ENCODE results near the gene NAALADL2. TPM values are rescaled to one million over a fixed set of nuclear protein-coding genes. Genes with fewer than 3 reads are reported as not detected.

Gene NAALADL2
- total and polyA plus RNA-seq, 2 of the 13 experiments (the other 11 are each of a cell fraction or from before 2014, with no cell fraction given): 0.08 TPM; not detected in 1

GRCh38 chr3:175672119-175672689, 813.1 kb downstream of the NAALADL2 start (continued):
- no peak for TF ChIP-seq NONO (IDR thresholded peaks at IDR 0.05)
- TF ChIP-seq NONO (CRISPR knock-in tag; conservative IDR thresholded peaks at IDR 0.05): no peak
- no peak for TF ChIP-seq ZNF546 (CRISPR knock-in tag; conservative IDR thresholded peaks at IDR 0.05)
- TF ChIP-seq ZNF350 (CRISPR knock-in tag; IDR thresholded peaks at IDR 0.05; ENCODE audit: borderline replicate concordance, low read depth): no peak

GRCh38 chr3:175679568-175679967, 820.4 kb downstream of the NAALADL2 start:
- H3K27ac ChIP-seq (ENCODE audit: extremely low read length, insufficient read depth, low read length): no peak overlapping the region
- CTCF ChIA-PET (ENCODE audit: low intra/inter-chr PET ratio, low total read pairs): no interaction called here
- peaks cover 49% of the 10 kb centered on the region for H3K9me3 ChIP-seq (ENCODE audit: low read length)
- in situ Hi-C loops (cut with HindIII; ENCODE audit: extremely low pct_ligation_motif_present, low pct_unique_long_range_greater_than_20kb) (no loop called here), intact Hi-C loops (cut with micrococcal nuclease; ENCODE audit: unreplicated experiment) (no loop called here)
- WGBS (ENCODE audit: low lambda C conversion rate): 3% methylated on average over 3 of the region's 3 CpGs
- H2AFZ ChIP-seq (ENCODE audit: low read length): no peak overlapping the region
- H3K36me3 ChIP-seq (replicated peaks in 1 of 2; ENCODE audit: control insufficient read depth in 1 of 2, insufficient read depth in 2 of 2, low read length in 2 of 2): no peaks in the 10 kb centered on the region
- BruUV-seq (replicated peaks): no TSS peak
- H3K79me2 ChIP-seq (ENCODE audit: insufficient read depth, low read length): no peaks in the 10 kb centered on the region
- no peak overlapping the region for H3K4me2 ChIP-seq (ENCODE audit: low read depth, low read length)
- no peak overlapping the region for H3K4me3 ChIP-seq (replicated peaks in 1 of 3; ENCODE audit: insufficient read depth in 1 of 3, low read depth in 2 of 3, low read length in 3 of 3)
- H3K9ac ChIP-seq (ENCODE audit: insufficient read depth, low read depth, low read length): no peak overlapping the region
- DNase-seq (ENCODE audit: low spot score) (no peak), ATAC-seq (no peak), FAIRE-seq (no peak)
- TF ChIP-seq MAFF (IDR thresholded peaks at IDR 0.05; ENCODE audit: low read depth, low read length) (peak; percentile 41; the same call in 1 of the 2 replicates), ZGPAT (CRISPR knock-in tag; IDR thresholded peaks at IDR 0.05) (no peak), MAFK (conservative IDR thresholded peaks at IDR 0.05 in 1 of 2, IDR thresholded peaks at IDR 0.05 in 1 of 2; ENCODE audit: low read length in 2 of 2) (peak; percentile 48 to 70; a peak in 3 of 4 replicates), ZNF564 (CRISPR knock-in tag; IDR thresholded peaks at IDR 0.05) (no peak), RNF2 (conservative IDR thresholded peaks at IDR 0.05; ENCODE audit: low read depth) (no peak), ZFP1 (CRISPR knock-in tag; IDR thresholded peaks at IDR 0.05) (no peak), ZSCAN25 (CRISPR knock-in tag; IDR thresholded peaks at IDR 0.05) (no peak), CREBL2 (CRISPR knock-in tag; IDR thresholded peaks at IDR 0.05; ENCODE audit: borderline replicate concordance) (no peak), KAT8 (CRISPR knock-in tag; IDR thresholded peaks at IDR 0.05) (no peak), THAP11 (CRISPR knock-in tag; IDR thresholded peaks at IDR 0.05) (no peak)
- POLR2A ChIA-PET: no interaction called here
- H4K20me1 ChIP-seq (ENCODE audit: insufficient read depth, low read length): no peaks in the 10 kb centered on the region
- H3K4me1 ChIP-seq (ENCODE audit: insufficient read depth, low read length): no peaks in the 10 kb centered on the region
- H3K27me3 ChIP-seq (ENCODE audit: control insufficient read depth in 1 of 2, insufficient read depth in 2 of 2, low read length in 2 of 2): no peaks in the 10 kb centered on the region
